MG63 (cell line): ENCODE data around the gene NSF. TPM values are rescaled to one million over a fixed set of nuclear protein-coding genes. Genes with fewer than 3 reads are reported as not detected.
"Not testable (repeated sequence)": the region's sequence is repeated elsewhere in the genome, so short reads cannot be mapped to it uniquely, and the experiment has no call there.

Source experiments
- DNase-seq: peaks from one replicate; pipeline ENCODE4 v3.0.0-alpha.2; 2020
- H3K27me3 ChIP-seq: fragments of 250-450 bp; sonication (Bioruptor Pico); 2 replicates; pipeline ENCODE4 v1.5.1; 2020; ENCODE audit warnings: mild to moderate bottlenecking, moderate library complexity
- H3K36me3 ChIP-seq: fragments of 250-450 bp; sonication (Bioruptor Pico); 2 replicates; pipeline ENCODE4 v1.5.1; 2020; ENCODE audit warnings: mild to moderate bottlenecking, moderate library complexity
- H3K4me3 ChIP-seq: fragments of 250-450 bp; sonication (Bioruptor Pico); 2 replicates; pipeline ENCODE4 v1.5.1; 2020; ENCODE audit warnings: mild to moderate bottlenecking, moderate library complexity
- H3K9me3 ChIP-seq: fragments of 250-450 bp; sonication (Bioruptor Pico); 2 replicates; pipeline ENCODE4 v1.5.1; 2020; ENCODE audit warnings: mild to moderate bottlenecking, moderate library complexity
- total RNA-seq: library from RNA; depleted of rRNA; stranded (reverse); fragments of >200 nt; shearing (Covaris generic); gene quantifications from 2 replicates; pipeline ENCODE4 v1.2.3, GENCODE V29; 2014; ENCODE audit warnings: low replicate concordance

Gene NSF
- total RNA-seq, 1 experiment from 2014 or later: 22.0 TPM

GRCh38 chr17:46670789-46671188, 80.3 kb downstream of the NSF start:
- H3K9me3 ChIP-seq, H3K36me3 ChIP-seq, DNase-seq, H3K4me3 ChIP-seq, H3K27me3 ChIP-seq: not testable (repeated sequence)

- DNase-seq, H3K27me3 ChIP-seq, H3K4me3 ChIP-seq, H3K36me3 ChIP-seq, H3K9me3 ChIP-seq: not testable (repeated sequence)
Observed at GRCh38 chr17:46672777-46673176, 82.3 kb downstream of the NSF start.

DNA sequence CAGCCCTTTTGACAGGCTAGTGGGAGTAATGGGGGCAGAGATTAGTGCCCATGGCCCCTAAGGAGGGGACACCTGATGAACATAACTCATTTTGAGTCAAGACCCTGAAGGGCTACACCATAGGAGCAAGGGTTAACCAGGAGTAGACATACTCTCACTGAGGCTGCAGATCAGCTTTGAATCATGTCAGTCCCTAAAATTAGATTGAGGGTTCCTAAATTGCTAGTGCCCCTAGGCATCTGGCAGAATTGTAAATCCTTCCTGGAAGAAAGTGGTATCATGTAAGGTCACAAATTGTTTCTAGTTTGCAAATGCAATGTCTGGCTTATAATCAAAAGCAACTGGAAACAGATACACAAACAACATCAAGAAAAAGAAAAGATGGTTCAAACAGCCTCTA, 87.3 kb downstream of the NSF start:
- DNase-seq, H3K4me3 ChIP-seq, H3K9me3 ChIP-seq, H3K36me3 ChIP-seq, H3K27me3 ChIP-seq: not testable (repeated sequence)

DNA sequence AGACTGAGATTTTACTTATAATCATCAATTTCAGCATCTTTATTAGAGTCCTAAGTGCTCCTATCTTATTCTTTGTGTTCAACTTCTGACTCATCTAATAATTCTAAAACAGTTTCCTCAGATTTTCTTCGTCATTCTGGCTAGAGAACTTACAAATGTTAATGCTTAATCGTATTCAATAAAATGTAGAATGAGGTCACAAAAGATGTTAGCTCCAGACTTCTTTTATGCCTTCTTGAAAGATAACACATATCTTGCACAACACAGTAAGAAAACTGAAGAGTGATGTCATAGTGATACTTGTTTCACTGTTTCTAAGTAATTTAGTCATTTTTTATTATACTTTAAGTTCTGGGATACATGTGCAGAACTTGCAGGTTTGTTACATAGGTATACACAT, 93.2 kb downstream of the NSF start:
- H3K36me3 ChIP-seq, H3K27me3 ChIP-seq, H3K9me3 ChIP-seq, H3K4me3 ChIP-seq, DNase-seq: not testable (repeated sequence)

DNA sequence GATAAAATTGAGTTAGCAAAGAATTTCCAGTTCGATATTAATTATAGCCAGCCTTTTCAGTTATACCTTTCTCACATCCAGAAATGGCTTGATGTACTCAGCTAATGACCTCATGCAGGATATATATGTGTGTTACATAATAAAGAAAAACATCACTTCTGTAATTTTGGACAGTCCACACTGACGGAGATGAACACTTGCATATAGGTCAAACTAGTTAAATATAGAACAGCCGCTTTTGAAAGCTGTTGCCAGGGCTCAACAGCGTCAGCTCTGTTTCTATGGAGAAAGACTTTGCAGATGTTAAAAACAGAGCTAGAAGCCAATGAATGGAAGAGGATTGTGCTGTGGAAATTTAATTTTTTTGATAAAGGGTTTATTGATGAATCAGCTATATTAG, 94.8 kb downstream of the NSF start:
- not testable (repeated sequence) for H3K4me3 ChIP-seq, H3K36me3 ChIP-seq, DNase-seq, H3K9me3 ChIP-seq, H3K27me3 ChIP-seq

DNA sequence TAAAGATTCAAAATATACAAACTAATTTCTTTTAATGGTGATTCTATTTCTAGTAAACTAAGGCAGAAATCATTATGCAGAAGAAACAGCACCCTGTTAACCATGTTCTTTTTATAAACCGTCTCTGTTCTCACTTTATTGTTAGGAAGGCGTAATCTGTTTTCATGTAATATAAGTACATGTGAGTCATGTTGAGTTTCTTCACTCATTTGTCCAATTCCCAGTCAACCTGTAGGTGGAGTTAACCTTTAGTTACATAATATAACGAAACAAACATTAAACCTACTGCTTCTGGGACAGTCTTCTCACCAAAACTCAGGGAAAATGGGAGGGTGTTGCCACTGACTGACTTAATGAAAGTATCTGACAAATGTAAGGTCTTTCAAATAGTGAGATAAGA, 101.7 kb downstream of the NSF start:
- not testable (repeated sequence) for H3K27me3 ChIP-seq, H3K4me3 ChIP-seq, H3K36me3 ChIP-seq, H3K9me3 ChIP-seq, DNase-seq

- H3K4me3 ChIP-seq, H3K27me3 ChIP-seq, DNase-seq, H3K9me3 ChIP-seq, H3K36me3 ChIP-seq: not testable (repeated sequence)
Observed at GRCh38 chr17:46693283-46693682, 102.8 kb downstream of the NSF start.

DNA sequence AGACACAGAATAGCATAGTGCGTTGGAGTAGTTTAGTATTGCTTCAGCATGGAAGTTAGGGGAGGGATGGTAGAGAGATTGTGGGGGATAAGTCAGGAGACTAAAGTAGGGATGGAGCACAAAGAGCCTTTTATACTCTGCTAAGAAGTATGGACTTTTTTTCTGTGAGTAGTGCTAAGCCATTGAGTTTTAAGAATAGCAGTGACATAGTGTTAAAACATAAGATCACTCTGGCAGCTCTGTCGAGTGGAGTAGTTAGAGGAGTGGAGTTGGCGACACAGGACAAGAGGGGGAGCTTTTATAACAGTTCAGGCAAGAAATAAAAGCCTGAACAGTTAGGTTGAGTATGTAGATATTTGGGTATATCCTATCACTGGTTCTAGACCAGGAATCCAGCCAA, 106.1 kb downstream of the NSF start:
- not testable (repeated sequence) for H3K27me3 ChIP-seq, H3K9me3 ChIP-seq, H3K4me3 ChIP-seq, H3K36me3 ChIP-seq, DNase-seq

DNA sequence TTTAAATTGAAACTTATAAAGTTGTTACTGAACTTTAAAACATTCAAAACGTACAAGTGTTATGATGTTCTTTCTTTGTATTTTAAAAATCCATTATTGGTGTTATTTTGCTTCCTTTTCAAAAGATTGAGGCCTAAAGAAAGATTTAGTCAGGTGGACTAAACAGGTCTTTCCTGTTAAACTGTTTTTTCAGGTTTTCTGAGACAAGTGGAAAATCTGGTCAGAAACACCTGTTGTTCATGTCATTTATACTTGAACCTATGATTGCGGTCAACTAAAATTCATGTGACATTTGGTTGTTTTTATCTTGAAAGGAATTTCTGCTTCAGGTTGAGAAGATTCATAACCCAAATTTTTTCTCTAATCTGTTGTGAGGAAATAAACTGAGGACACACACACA, 108.5 kb downstream of the NSF start:
- H3K27me3 ChIP-seq, DNase-seq, H3K9me3 ChIP-seq, H3K4me3 ChIP-seq, H3K36me3 ChIP-seq: not testable (repeated sequence)

DNA sequence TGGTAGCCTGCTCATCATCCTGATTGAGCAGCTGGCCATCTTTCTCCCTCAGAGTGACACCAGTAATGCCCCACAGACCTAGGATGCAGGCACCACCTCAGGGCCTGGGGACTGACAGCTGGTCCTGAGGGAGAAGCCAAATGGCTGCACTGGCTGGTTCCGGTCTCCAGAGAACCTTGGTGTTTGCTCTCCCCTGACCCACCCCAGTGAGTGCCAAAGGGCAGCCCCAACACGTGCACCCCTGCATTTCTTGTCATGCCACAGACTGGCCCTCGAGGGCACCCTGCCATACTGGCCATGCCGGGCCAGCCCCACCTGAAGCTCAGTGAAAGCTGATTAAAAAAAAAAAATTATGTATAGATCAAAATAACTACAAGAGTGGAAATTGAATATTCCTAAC, 127.5 kb downstream of the NSF start:
- no peak overlapping the region for H3K4me3 ChIP-seq
- no peaks in the 10 kb centered on the region for H3K27me3 ChIP-seq
- no peaks in the 10 kb centered on the region for H3K9me3 ChIP-seq
- peaks cover 4% of the 10 kb centered on the region for H3K36me3 ChIP-seq
- DNase-seq: no peak

DNA sequence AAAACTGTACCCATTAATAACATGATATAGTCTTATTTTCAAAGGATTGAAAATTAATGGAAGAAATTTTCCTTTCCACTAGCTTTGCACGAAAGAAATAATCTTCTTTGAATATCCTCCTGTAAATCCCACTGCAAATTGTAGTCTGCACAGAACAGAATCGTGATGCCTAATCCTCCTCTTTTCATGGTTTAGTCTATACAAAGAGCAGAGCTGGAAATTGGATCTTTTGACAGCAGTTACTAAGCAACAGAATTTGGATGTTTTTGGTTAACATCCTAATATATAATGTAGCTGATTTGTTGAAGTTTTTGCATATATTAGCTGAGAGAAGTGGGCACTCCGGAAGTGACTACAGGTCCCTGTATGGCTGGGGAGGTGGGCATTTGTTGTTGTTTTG, 129.4 kb downstream of the NSF start:
- H3K36me3 ChIP-seq: no peaks in the 10 kb centered on the region; the same call in 1 of the 2 replicates
- H3K4me3 ChIP-seq: no peak overlapping the region
- DNase-seq: no peak
- H3K27me3 ChIP-seq: no peaks in the 10 kb centered on the region
- H3K9me3 ChIP-seq: no peaks in the 10 kb centered on the region

DNA sequence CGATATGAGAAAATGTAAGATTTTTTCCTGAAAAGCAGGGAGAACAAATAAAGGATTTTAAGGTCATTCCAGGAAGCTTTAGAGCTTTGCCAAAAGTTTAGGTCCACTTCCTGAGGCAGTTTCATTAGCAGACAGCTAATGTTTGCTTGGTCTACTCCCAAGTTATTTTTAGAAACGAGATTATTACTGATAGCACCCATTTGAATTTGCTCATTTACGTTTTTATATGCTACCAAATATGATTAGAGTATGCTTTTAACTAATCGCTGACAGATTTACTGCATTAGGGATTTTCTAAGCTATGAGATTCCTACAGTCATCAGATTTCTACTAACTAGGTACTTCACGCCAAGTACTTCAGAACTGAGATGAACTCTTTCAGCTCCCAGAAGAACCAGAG, 129.9 kb downstream of the NSF start:
- Histone ChIP-seq H3K36me3 (no peaks in the 10 kb centered on the region; the same call in 1 of the 2 replicates), H3K27me3 (no peaks in the 10 kb centered on the region), H3K9me3 (no peaks in the 10 kb centered on the region), H3K4me3 (no peak overlapping the region)
- DNase-seq: no peak

DNA sequence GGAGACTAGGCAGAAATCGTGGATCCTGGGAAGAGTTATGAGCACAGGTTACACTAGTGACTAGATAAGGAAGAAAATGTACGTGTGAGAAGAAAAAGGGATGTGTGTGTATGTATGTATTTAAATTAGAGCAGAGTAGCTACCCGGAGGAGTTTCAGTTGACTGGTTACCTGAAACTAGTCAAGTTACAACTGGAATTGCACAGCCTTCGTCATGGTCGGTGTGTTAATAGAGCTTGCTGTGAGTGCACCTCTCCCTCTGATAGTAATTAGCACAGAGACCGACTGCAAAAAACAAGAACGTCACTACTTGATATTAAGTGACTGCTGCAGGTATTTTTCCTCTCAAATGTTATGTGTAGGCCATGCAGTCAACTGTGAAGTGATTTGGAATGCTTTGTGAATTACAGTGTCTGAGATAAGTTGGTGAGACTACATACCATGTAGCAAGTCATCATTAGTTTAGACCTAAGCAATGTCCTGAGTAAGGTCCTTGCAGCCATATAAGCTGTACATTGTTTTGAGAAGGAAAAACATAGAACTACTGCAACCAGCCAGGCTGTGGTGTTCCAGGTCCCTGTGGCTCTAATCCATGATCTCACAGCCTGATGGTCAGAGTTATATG, 132.3 kb downstream of the NSF start:
- Histone ChIP-seq H3K9me3 (no peaks in the 10 kb centered on the region), H3K36me3 (no peaks in the 10 kb centered on the region; the same call in 1 of the 2 replicates), H3K4me3 (no peak overlapping the region), H3K27me3 (no peaks in the 10 kb centered on the region)
- no peak for DNase-seq

DNA sequence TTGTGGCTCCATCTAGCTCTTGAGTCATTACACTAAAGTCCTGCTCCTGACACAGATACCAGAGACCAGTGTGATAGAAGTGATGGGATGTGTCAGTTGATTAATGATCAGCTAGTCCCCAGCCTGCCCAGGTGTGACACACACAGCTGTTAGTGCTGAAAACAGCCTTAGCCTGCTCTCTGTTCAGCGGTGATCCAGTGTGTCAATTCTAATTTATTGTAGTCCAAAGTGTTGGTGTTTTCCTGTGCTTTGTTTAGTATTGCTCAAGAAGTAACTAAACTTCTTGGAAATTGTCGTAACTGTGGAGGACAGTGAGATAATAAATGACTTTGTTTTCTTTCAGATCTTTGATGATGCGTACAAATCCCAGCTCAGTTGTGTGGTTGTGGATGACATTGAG, 135.7 kb downstream of the NSF start:
- Histone ChIP-seq H3K27me3 (no peaks in the 10 kb centered on the region), H3K36me3 (peaks cover 3% of the 10 kb centered on the region; the same call in 1 of the 2 replicates), H3K4me3 (no peak overlapping the region), H3K9me3 (no peaks in the 10 kb centered on the region)
- DNase-seq: no peak

GRCh38 chr17:46727572-46728348, 137.3 kb downstream of the NSF start:
- Histone ChIP-seq H3K4me3 (no peak overlapping the region), H3K27me3 (no peaks in the 10 kb centered on the region), H3K36me3 (peaks cover 3% of the 10 kb centered on the region; the same call in 1 of the 2 replicates), H3K9me3 (no peaks in the 10 kb centered on the region)
- peak; percentile 8 for DNase-seq

- no peak for DNase-seq
- H3K36me3 ChIP-seq: peaks cover 3% of the 10 kb centered on the region; the same call in 1 of the 2 replicates
- H3K4me3 ChIP-seq: no peak overlapping the region
- no peaks in the 10 kb centered on the region for H3K9me3 ChIP-seq
- no peaks in the 10 kb centered on the region for H3K27me3 ChIP-seq
Observed at GRCh38 chr17:46730026-46730425, 139.6 kb downstream of the NSF start.

- Histone ChIP-seq H3K9me3 (no peaks in the 10 kb centered on the region), H3K4me3 (no peak overlapping the region), H3K27me3 (no peaks in the 10 kb centered on the region), H3K36me3 (peaks cover 3% of the 10 kb centered on the region; the same call in 1 of the 2 replicates)
- no peak for DNase-seq
Observed at GRCh38 chr17:46730679-46731078, 140.2 kb downstream of the NSF start.

- Histone ChIP-seq H3K36me3 (peaks cover 3% of the 10 kb centered on the region; the same call in 1 of the 2 replicates), H3K27me3 (no peaks in the 10 kb centered on the region), H3K9me3 (no peaks in the 10 kb centered on the region), H3K4me3 (no peak overlapping the region)
- no peak for DNase-seq
Observed at GRCh38 chr17:46732160-46732559, 141.7 kb downstream of the NSF start.
